ENCODE results near the gene DDX20.
"Not testable (repeated sequence)": the region's sequence is repeated elsewhere in the genome, so short reads cannot be mapped to it uniquely, and the experiment has no call there.

DDX20 gene

GRCh38 chr1:111795401-111795800 lies 39.7 kb downstream of the DDX20 start:
- DNase-seq, result no peak

GRCh38 chr1:111798580-111798979 lies 42.9 kb downstream of the DDX20 start:
- DNase-seq, result no peak

GRCh38 chr1:111799722-111800121 lies 44.0 kb downstream of the DDX20 start:
- DNase-seq, result not testable (repeated sequence)

GRCh38 chr1:111801071-111801850 lies 45.6 kb downstream of the DDX20 start:
- DNase-seq, result no peak

GRCh38 chr1:111802110-111802509 lies 46.4 kb downstream of the DDX20 start:
- no peak for DNase-seq

DNA sequence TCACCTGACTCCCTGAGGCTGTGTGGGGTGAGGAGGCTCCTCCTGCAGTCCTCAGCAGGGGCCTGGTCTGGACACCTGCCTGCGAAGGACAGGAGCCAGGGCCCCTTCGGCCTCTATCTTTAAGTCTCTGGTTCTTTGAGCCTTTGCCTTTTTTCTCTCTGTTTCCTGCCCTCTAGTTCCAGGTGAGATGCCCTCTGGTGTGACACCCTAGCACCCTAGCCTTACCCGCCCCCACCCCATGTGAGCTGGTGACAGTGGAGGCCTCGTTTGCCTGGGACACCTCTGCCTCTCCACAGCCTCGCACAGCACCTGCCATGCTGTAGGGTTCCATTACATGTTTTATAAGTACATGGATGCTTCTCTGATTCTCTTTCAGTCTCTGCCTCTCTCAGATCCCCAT lies 47.3 kb downstream of the DDX20 start:
- DNase-seq, result no peak

DNA sequence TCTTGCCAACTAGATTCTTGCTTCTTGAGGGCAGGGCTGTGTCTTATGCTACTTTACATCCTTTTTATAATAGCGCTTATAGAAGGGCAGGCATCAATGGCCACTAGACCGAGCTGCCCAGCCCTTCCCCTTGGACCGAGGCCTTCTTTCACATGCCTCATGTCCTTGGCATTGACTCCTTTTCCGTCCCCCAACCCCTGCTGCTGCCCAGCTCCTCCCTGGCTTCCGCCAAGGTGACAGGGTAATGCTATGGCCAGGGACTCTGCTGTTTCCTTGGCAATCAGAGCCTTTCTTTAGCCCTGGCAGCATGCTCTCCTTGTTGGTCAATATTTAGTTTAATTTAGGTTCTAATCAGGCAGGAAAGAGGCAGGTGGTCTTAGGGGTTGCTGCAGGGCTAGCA lies 48.2 kb downstream of the DDX20 start:
- no peak for DNase-seq

GRCh38 chr1:111804776-111805175 lies 49.1 kb downstream of the DDX20 start:
- no peak for DNase-seq

DNA sequence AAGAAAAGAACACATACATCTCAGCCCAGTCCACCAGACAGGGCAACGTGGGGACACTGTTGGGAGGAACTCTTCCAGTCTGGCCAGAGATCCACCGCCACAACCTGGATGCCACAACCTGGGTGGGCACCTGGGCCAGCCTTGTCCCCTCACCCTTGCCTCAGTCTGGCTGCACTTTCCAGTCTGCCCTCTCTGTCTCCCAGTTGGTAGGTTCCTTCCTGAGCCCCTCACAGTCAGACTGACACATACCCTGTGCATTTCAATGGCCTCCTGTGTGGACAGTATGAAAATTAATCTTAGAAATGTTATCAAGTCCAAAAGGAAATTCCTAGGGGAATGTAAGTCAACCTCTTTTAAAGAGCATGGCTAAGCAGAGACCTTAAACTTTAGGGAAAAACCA lies 49.5 kb downstream of the DDX20 start:
- DNase-seq, result no peak

GRCh38 chr1:111811891-111812290 lies 56.2 kb downstream of the DDX20 start:
- DNase-seq, result no peak

- no peak for DNase-seq
Observed at GRCh38 chr1:111812306-111812705, 56.6 kb downstream of the DDX20 start.

DNA sequence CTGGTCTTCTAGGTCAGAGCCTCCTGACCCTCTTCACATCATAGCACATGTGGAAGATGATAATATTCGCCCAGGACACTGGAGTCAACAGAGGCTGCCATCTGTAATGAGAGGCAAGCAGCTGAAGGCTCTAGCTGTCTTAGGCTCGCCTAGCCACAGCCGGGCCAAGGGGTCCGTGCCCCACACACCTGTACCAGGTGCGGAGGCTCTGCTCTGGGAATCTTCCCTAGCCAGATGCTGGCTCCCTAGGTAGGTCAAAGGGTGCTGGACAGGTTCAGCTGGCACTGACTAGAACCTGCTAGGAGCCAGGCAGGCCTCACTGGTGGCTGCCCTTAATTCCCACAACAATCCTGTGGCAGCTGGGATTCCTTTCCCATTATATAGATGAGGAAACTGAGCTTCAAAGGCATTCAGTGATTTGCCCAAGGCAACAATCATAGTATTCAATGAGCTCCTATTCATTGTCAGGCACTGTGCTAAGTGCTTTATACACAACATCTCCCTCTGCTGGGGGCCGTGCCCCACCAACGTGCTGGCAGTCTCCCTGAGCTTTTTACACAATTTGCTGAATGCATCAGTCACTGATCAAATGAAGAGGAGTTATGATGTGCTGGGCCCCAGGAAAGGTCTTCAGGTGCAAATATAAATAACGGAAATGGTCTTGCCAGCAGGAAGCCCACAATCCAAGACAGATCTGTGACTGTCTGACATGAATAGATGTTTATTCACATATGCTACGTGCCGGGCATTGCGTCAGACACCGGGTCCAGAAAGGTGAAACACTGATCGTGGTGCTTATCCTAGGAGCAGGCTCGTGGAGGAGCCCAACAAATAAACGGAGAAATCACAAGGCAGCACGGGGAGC lies 58.0 kb downstream of the DDX20 start:
- no peak for DNase-seq

DNA sequence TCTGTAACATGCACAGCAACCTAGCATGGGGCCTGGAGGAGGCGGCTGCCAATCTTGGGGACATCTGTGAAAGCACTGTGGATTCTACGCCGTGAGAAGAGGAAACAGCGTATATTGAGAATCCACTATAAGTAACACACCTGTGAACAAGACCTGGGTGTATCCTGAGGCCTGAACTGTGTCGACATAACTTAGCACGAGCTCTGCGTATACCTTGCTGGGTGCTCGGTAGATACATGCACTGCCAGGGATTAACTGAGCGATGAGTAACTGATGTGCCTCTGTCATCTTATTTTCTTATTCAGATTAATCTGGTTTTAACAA lies 58.6 kb downstream of the DDX20 start:
- DNase-seq, result no peak

DNA sequence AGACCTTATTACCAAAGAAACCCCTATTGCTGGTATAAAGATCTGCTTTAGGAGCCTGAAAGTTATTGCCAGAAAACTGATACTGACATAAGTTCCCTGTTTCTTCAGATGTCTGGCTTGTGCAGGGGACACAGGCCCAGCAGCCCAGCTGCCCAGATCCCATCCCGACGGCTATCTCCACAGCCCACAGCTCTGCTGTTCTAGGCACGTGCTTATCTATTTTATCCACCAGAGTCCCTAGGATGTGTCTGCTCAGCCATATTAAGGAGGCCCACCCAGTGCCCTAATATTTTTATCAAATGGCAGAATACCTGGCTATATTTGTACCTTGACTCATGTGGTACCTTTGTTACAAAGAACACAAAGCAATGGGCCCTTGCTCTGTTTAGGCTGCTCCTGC lies 58.9 kb downstream of the DDX20 start:
- DNase-seq, result no peak
